ENCODE data around the gene LBH. TPM values are rescaled to one million over a fixed set of nuclear protein-coding genes. Genes with fewer than 3 reads are reported as not detected.

The LBH gene
- polyA plus RNA-seq, 1 of the 3 experiments (the other 2 are of a cell fraction): 22.8 TPM

- POLR2A ChIA-PET: no interaction called here
- DNase-seq: no peak
- no peak overlapping the region for H3K4me3 ChIP-seq (ENCODE audit: low read depth in 2 of 2, low read length in 1 of 2)
- H3K4me1 ChIP-seq (ENCODE audit: control insufficient read depth in 1 of 2, insufficient read depth in 2 of 2, low read depth in 1 of 2, low read length in 1 of 2): peaks cover 1 to 5% of the 10 kb centered on the region in 2 experiments; a peak in 2 of 4 replicates
- no peaks in the 10 kb centered on the region for H4K20me1 ChIP-seq (ENCODE audit: insufficient read depth)
- H3K79me2 ChIP-seq (ENCODE audit: insufficient read depth): peaks cover under 1% of the 10 kb centered on the region; the same call in 1 of the 2 replicates
- no peaks in the 10 kb centered on the region for H3K9me3 ChIP-seq
- no peak overlapping the region for H3K9ac ChIP-seq
- CTCF ChIA-PET: interaction anchor here (0.8 to 14.2 kb wide), 3 partner anchors 22 to 453 kb away, joined by 3 to 97 read pairs (median 3); no protein-coding TSS in a partner anchor
- no peaks in the 10 kb centered on the region for H3K27me3 ChIP-seq (ENCODE audit: insufficient read depth)
- H3K9me2 ChIP-seq: no peaks in the 10 kb centered on the region
- TF ChIP-seq, protein P1, sequence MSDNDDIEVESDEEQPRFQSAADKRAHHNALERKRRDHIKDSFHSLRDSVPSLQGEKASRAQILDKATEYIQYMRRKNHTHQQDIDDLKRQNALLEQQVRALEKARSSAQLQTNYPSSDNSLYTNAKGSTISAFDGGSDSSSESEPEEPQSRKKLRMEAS (IDR thresholded peaks at IDR 0.05; ENCODE audit: low read depth): no peak
- TF ChIP-seq SMC3 (IDR thresholded peaks at IDR 0.05; ENCODE audit: low read depth, low read length) (no peak), TAF1 (IDR thresholded peaks at IDR 0.05; ENCODE audit: borderline replicate concordance, low read depth, low read length) (no peak), FOSL2 (IDR thresholded peaks at IDR 0.05; ENCODE audit: borderline replicate concordance, low read depth) (no peak), GABPA (IDR thresholded peaks at IDR 0.05; ENCODE audit: low read depth) (no peak)
- TF ChIP-seq, protein P2, sequence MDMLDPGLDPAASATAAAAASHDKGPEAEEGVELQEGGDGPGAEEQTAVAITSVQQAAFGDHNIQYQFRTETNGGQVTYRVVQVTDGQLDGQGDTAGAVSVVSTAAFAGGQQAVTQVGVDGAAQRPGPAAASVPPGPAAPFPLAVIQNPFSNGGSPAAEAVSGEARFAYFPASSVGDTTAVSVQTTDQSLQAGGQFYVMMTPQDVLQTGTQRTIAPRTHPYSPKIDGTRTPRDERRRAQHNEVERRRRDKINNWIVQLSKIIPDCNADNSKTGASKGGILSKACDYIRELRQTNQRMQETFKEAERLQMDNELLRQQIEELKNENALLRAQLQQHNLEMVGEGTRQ (IDR thresholded peaks at IDR 0.05; ENCODE audit: borderline replicate concordance, low read depth, low read length): no peak
- no peak overlapping the region for H3K27ac ChIP-seq (ENCODE audit: low read depth in 2 of 2, low read length in 1 of 2)
- H3K4me2 ChIP-seq: no peak overlapping the region
- 49% methylated on average over 2 of the region's 2 CpGs for WGBS (ENCODE audit: low lambda C conversion rate)
- H3K36me3 ChIP-seq (replicated peaks in 1 of 2; ENCODE audit: control insufficient read depth in 1 of 2, insufficient read depth in 2 of 2, low read length in 1 of 2): peaks cover 7 to 13% of the 10 kb centered on the region in 2 experiments
- no peak overlapping the region for H2AFZ ChIP-seq (ENCODE audit: low read depth)
- H3F3A ChIP-seq (replicated peaks; ENCODE audit: insufficient read depth): peaks cover 8% of the 10 kb centered on the region
Measured at GRCh38 chr2:30260941-30261340, 29.6 kb downstream of the LBH start.

DNA sequence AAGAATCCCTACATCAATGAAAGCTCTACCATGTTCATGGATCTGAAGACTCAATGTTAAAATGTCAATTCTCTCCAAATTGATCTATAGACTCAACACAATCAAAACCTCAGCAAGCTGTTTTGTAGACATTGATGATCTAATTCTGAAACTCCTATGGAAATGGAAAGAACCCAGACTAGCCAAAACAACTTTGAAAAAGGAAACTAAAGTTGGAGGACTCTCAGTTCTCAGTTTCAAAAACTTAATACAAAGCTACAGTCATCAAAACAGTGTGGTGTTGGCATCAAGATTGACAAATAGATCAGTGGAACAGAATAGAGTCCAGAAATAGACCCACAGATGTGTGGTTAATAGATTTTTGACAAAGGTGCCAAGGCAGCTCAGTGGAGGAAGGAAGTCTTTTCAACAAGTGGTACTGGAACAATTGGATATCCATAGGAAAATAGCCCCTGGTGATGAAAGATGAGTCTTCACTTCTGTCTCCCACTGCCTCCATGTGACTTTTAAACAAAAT lies 30.4 kb downstream of the LBH start:
- no peaks in the 10 kb centered on the region for H3K79me2 ChIP-seq (ENCODE audit: insufficient read depth)
- H3K4me1 ChIP-seq (ENCODE audit: control insufficient read depth in 1 of 2, insufficient read depth in 2 of 2, low read depth in 1 of 2, low read length in 1 of 2): peaks cover 2 to 5% of the 10 kb centered on the region in 2 experiments; a peak in 2 of 4 replicates
- no peaks in the 10 kb centered on the region for H4K20me1 ChIP-seq (ENCODE audit: insufficient read depth)
- no peaks in the 10 kb centered on the region for H3K27me3 ChIP-seq (ENCODE audit: insufficient read depth)
- no peak overlapping the region for H3K27ac ChIP-seq (ENCODE audit: low read depth in 2 of 2, low read length in 1 of 2)
- peaks cover 7 to 13% of the 10 kb centered on the region in 2 experiments for H3K36me3 ChIP-seq (replicated peaks in 1 of 2; ENCODE audit: control insufficient read depth in 1 of 2, insufficient read depth in 2 of 2, low read length in 1 of 2)
- ChIA-PET CTCF (interaction anchor here (1.4 to 1.7 kb wide), 2 partner anchors 31 to 97 kb away, joined by 3 read pairs; no protein-coding TSS in a partner anchor), POLR2A (no interaction called here)
- H3K9ac ChIP-seq: no peak overlapping the region
- H2AFZ ChIP-seq (ENCODE audit: low read depth): no peak overlapping the region
- H3K4me2 ChIP-seq: no peak overlapping the region
- no peak for DNase-seq
- no peak overlapping the region for H3K4me3 ChIP-seq (ENCODE audit: low read depth in 2 of 2, low read length in 1 of 2)
- no peaks in the 10 kb centered on the region for H3K9me2 ChIP-seq
- no peaks in the 10 kb centered on the region for H3K9me3 ChIP-seq
- peaks cover 8% of the 10 kb centered on the region for H3F3A ChIP-seq (replicated peaks; ENCODE audit: insufficient read depth)
- TF ChIP-seq, protein P3, sequence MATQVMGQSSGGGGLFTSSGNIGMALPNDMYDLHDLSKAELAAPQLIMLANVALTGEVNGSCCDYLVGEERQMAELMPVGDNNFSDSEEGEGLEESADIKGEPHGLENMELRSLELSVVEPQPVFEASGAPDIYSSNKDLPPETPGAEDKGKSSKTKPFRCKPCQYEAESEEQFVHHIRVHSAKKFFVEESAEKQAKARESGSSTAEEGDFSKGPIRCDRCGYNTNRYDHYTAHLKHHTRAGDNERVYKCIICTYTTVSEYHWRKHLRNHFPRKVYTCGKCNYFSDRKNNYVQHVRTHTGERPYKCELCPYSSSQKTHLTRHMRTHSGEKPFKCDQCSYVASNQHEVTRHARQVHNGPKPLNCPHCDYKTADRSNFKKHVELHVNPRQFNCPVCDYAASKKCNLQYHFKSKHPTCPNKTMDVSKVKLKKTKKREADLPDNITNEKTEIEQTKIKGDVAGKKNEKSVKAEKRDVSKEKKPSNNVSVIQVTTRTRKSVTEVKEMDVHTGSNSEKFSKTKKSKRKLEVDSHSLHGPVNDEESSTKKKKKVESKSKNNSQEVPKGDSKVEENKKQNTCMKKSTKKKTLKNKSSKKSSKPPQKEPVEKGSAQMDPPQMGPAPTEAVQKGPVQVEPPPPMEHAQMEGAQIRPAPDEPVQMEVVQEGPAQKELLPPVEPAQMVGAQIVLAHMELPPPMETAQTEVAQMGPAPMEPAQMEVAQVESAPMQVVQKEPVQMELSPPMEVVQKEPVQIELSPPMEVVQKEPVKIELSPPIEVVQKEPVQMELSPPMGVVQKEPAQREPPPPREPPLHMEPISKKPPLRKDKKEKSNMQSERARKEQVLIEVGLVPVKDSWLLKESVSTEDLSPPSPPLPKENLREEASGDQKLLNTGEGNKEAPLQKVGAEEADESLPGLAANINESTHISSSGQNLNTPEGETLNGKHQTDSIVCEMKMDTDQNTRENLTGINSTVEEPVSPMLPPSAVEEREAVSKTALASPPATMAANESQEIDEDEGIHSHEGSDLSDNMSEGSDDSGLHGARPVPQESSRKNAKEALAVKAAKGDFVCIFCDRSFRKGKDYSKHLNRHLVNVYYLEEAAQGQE (IDR thresholded peaks at IDR 0.05; ENCODE audit: low read depth, low read length): no peak
- TF ChIP-seq, protein P1 (IDR thresholded peaks at IDR 0.05; ENCODE audit: low read depth): no peak
- TF ChIP-seq YY1 (IDR thresholded peaks at IDR 0.05; ENCODE audit: low read depth) (no peak), RCOR1 (IDR thresholded peaks at IDR 0.05; ENCODE audit: low read length) (no peak), GABPA (IDR thresholded peaks at IDR 0.05; ENCODE audit: low read depth) (no peak), NRF1 (IDR thresholded peaks at IDR 0.05; ENCODE audit: low read depth, low read length) (no peak), GATA2 (CRISPR knock-in tag; IDR thresholded peaks at IDR 0.05) (no peak), CTCF (IDR thresholded peaks at IDR 0.05) (no peak), NFIC (IDR thresholded peaks at IDR 0.05; ENCODE audit: borderline replicate concordance) (no peak), FOXM1 (IDR thresholded peaks at IDR 0.05; ENCODE audit: low read depth) (no peak), TEAD4 (IDR thresholded peaks at IDR 0.05; ENCODE audit: borderline replicate concordance, insufficient read depth) (no peak), JUND (IDR thresholded peaks at IDR 0.05) (no peak), SMC3 (IDR thresholded peaks at IDR 0.05; ENCODE audit: low read depth, low read length) (no peak)
- TF ChIP-seq, protein P4, sequence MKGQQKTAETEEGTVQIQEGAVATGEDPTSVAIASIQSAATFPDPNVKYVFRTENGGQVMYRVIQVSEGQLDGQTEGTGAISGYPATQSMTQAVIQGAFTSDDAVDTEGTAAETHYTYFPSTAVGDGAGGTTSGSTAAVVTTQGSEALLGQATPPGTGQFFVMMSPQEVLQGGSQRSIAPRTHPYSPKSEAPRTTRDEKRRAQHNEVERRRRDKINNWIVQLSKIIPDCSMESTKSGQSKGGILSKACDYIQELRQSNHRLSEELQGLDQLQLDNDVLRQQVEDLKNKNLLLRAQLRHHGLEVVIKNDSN (IDR thresholded peaks at IDR 0.05; ENCODE audit: borderline replicate concordance, low read depth): no peak

Measured in SK-N-SH (cell line).